ENCODE results near the gene ASCL4.

ASCL4 gene

GRCh38 chr12:107778383-107779025, 4.0 kb downstream of the ASCL4 start:
- no peak for DNase-seq (ENCODE audit: low spot score)

- no peak for DNase-seq (ENCODE audit: low spot score)
Observed at GRCh38 chr12:107779077-107779831, 4.8 kb downstream of the ASCL4 start.

GRCh38 chr12:107780298-107780697, 5.8 kb downstream of the ASCL4 start:
- DNase-seq (ENCODE audit: low spot score) = no peak

- DNase-seq (ENCODE audit: low spot score) = no peak
Observed at GRCh38 chr12:107782067-107782466, 7.6 kb downstream of the ASCL4 start.

- no peak for DNase-seq (ENCODE audit: low spot score)
Observed at GRCh38 chr12:107783406-107784376, 9.2 kb downstream of the ASCL4 start.

GRCh38 chr12:107788281-107788680, 13.8 kb downstream of the ASCL4 start:
- DNase-seq (ENCODE audit: low spot score) = no peak

- DNase-seq (ENCODE audit: low spot score) = no peak
Observed at GRCh38 chr12:107788690-107789458, 14.4 kb downstream of the ASCL4 start.

GRCh38 chr12:107791465-107792089, 17.1 kb downstream of the ASCL4 start:
- DNase-seq (ENCODE audit: low spot score) = no peak

GRCh38 chr12:107794451-107794850, 19.9 kb downstream of the ASCL4 start:
- no peak for DNase-seq (ENCODE audit: low spot score)

- no peak for DNase-seq (ENCODE audit: low spot score)
Observed at GRCh38 chr12:107798580-107798979, 24.1 kb downstream of the ASCL4 start.

- no peak for DNase-seq (ENCODE audit: low spot score)
Observed at GRCh38 chr12:107801150-107801549, 26.6 kb downstream of the ASCL4 start.

- DNase-seq (ENCODE audit: low spot score) = no peak
Observed at GRCh38 chr12:107803092-107803491, 28.6 kb downstream of the ASCL4 start.

- DNase-seq (ENCODE audit: low spot score) = no peak
Observed at GRCh38 chr12:107805488-107806180, 31.1 kb downstream of the ASCL4 start.

GRCh38 chr12:107807471-107808150, 33.1 kb downstream of the ASCL4 start:
- no peak for DNase-seq (ENCODE audit: low spot score)

GRCh38 chr12:107817250-107817649, 42.7 kb downstream of the ASCL4 start:
- DNase-seq (ENCODE audit: low spot score) = no peak

GRCh38 chr12:107818984-107819383, 44.5 kb downstream of the ASCL4 start:
- peak; percentile 14 for DNase-seq (ENCODE audit: low spot score)

- DNase-seq (ENCODE audit: low spot score) = no peak
Observed at GRCh38 chr12:107822356-107822755, 47.9 kb downstream of the ASCL4 start.

Data from hepatic stellate cell (primary cell).